Fibroblast of villous mesenchyme (primary cell): ENCODE data around the gene LEP. TPM values are rescaled to one million over a fixed set of nuclear protein-coding genes. Genes with fewer than 3 reads are reported as not detected.
A peak's percentile ranks its signal among the peaks of the same experiment; 100 is the strongest.
"Not testable (repeated sequence)": the region's sequence is repeated elsewhere in the genome, so short reads cannot be mapped to it uniquely, and the experiment has no call there.

ENCODE experiments used
- DNase-seq: peaks from one replicate; pipeline ENCODE4 v3.0.0-alpha.2; 2010; ENCODE audit warnings: low read depth
- H3K4me3 ChIP-seq: 2 replicates; pipeline ENCODE4 v1.5.1; 2011; ENCODE audit warnings: low read depth, mild to moderate bottlenecking, low read length
- CTCF ChIP-seq: IDR thresholded peaks from 2 replicates; pipeline ENCODE4 v1.5.1; 2012; ENCODE audit warnings: low read depth, mild to moderate bottlenecking, low read length; ENCODE audit not compliant: insufficient read depth
- total RNA-seq: library from RNA; depleted of rRNA; stranded (reverse); fragments of >200 nt; gene quantifications from 2 replicates; pipeline ENCODE4 v1.2.3, GENCODE V29; 2012

Gene LEP
- total RNA-seq, 1 donor = not detected

GRCh38 chr7:128233471-128233870 lies 7.6 kb upstream of the LEP start:
- DNase-seq = no peak
- TF ChIP-seq CTCF = no peak
- no peak overlapping the region for H3K4me3 ChIP-seq

- TF ChIP-seq CTCF = no peak
- DNase-seq = no peak
- no peak overlapping the region for H3K4me3 ChIP-seq
Observed at GRCh38 chr7:128234476-128235026, 6.5 kb upstream of the LEP start.

- no peak for DNase-seq
- TF ChIP-seq CTCF = no peak
Observed at GRCh38 chr7:128235471-128235870, 5.6 kb upstream of the LEP start.

GRCh38 chr7:128236924-128237586 lies 4.0 kb upstream of the LEP start:
- no peak overlapping the region for H3K4me3 ChIP-seq
- no peak for TF ChIP-seq CTCF
- peak; percentile 66 for DNase-seq

More at GRCh38 chr7:128235471-128235870, 5.6 kb upstream of the LEP start:
- H3K4me3 ChIP-seq = no peak overlapping the region

- not testable (repeated sequence) for DNase-seq, H3K4me3 ChIP-seq
Observed at GRCh38 chr7:128239146-128239545, 1.9 kb upstream of the LEP start.

GRCh38 chr7:128242661-128243060 lies 1.6 kb downstream of the LEP start:
- no peak for DNase-seq
- H3K4me3 ChIP-seq = no peak overlapping the region
- TF ChIP-seq CTCF = no peak

- no peak overlapping the region for H3K4me3 ChIP-seq
- TF ChIP-seq CTCF = no peak
- no peak for DNase-seq
Observed at GRCh38 chr7:128243273-128243672, 2.2 kb downstream of the LEP start.
